Measurements from ENCODE around the gene HIVEP3. TPM values are rescaled to one million over a fixed set of nuclear protein-coding genes. Genes with fewer than 3 reads are reported as not detected.

Gene HIVEP3
- total RNA-seq, 6 experiments from 2014 or later, result 1.4 to 3.9 (median 2.2) TPM

GRCh38 chr1:41547781-41548560 is 370.8 kb downstream of the HIVEP3 start:
- WGBS (ENCODE audit: insufficient coverage, low coverage, low lambda C conversion rate, missing lambda C conversion rate), result 70% methylated on average over 5 of the region's 7 CpGs
- Histone ChIP-seq H3K27ac (no peak overlapping the region), H3K4me1 (no peaks in the 10 kb centered on the region), H3K9me3 (no peaks in the 10 kb centered on the region), H3K4me3 (no peak overlapping the region), H3K36me3 (no peaks in the 10 kb centered on the region), H3K27me3 (no peaks in the 10 kb centered on the region)
- TF ChIP-seq CTCF (IDR thresholded peaks at IDR 0.05), result no peak
- TF ChIP-seq POLR2A (IDR thresholded peaks at IDR 0.05), result no peak
- intact Hi-C loops (cut with DNase I), result no loop called here
- ATAC-seq (no peak), DNase-seq (peak in 2 of 3 donors; percentile 22 to 37)

- Histone ChIP-seq H3K9me3 (no peaks in the 10 kb centered on the region), H3K27me3 (no peaks in the 10 kb centered on the region), H3K4me1 (no peaks in the 10 kb centered on the region), H3K36me3 (no peaks in the 10 kb centered on the region), H3K27ac (no peak overlapping the region), H3K4me3 (no peak overlapping the region)
- 83% methylated on average over 1 of the region's 6 CpGs for WGBS (ENCODE audit: insufficient coverage, low coverage, low lambda C conversion rate, missing lambda C conversion rate)
- ATAC-seq (no peak), DNase-seq (peak in 2 of 3 donors; percentile 21 to 30)
- intact Hi-C loops (cut with DNase I), result no loop called here
- TF ChIP-seq CTCF (IDR thresholded peaks at IDR 0.05) (no peak), POLR2A (IDR thresholded peaks at IDR 0.05) (no peak)
These were observed 371.4 kb downstream of the HIVEP3 start for GRCh38 chr1:41547336-41547735.

- TF ChIP-seq POLR2A (IDR thresholded peaks at IDR 0.05), result no peak
- no peak for TF ChIP-seq CTCF (IDR thresholded peaks at IDR 0.05)
- H3K27me3 ChIP-seq, result no peaks in the 10 kb centered on the region
- ATAC-seq (no peak), DNase-seq (peak in 1 of 3 donors; percentile 22)
- no peak overlapping the region for H3K27ac ChIP-seq
- H3K9me3 ChIP-seq, result no peaks in the 10 kb centered on the region
- WGBS (ENCODE audit: insufficient coverage, low coverage, low lambda C conversion rate, missing lambda C conversion rate), result 57% methylated on average over 1 of the region's 3 CpGs
- intact Hi-C loops (cut with DNase I), result no loop called here
- H3K36me3 ChIP-seq, result no peaks in the 10 kb centered on the region
- H3K4me3 ChIP-seq, result no peak overlapping the region
- H3K4me1 ChIP-seq, result no peaks in the 10 kb centered on the region
These were observed 371.9 kb downstream of the HIVEP3 start for GRCh38 chr1:41546833-41547135.

GRCh38 chr1:41545996-41546832 is 372.5 kb downstream of the HIVEP3 start:
- DNase-seq (peak in 2 of 3 donors; percentile 29 to 31), ATAC-seq (no peak)
- no peaks in the 10 kb centered on the region for H3K36me3 ChIP-seq
- H3K9me3 ChIP-seq, result no peaks in the 10 kb centered on the region
- H3K27me3 ChIP-seq, result no peaks in the 10 kb centered on the region
- H3K27ac ChIP-seq, result no peak overlapping the region
- WGBS (ENCODE audit: insufficient coverage, low coverage, low lambda C conversion rate, missing lambda C conversion rate), result 88% methylated on average over 1 of the region's 8 CpGs
- no peak for TF ChIP-seq POLR2A (IDR thresholded peaks at IDR 0.05)
- no peak for TF ChIP-seq CTCF (IDR thresholded peaks at IDR 0.05)
- H3K4me3 ChIP-seq, result no peak overlapping the region
- no peaks in the 10 kb centered on the region for H3K4me1 ChIP-seq
- intact Hi-C loops (cut with DNase I), result no loop called here

Data from right lobe of liver (tissue), 6 donors.